Fibroblast of pulmonary artery (primary cell): Measurements from ENCODE around the gene HEMK1.

Experiments used
- DNase-seq: peaks from one replicate; pipeline ENCODE4 v3.0.0-alpha.2; 2010; ENCODE audit warnings: low read depth
- H3K4me3 ChIP-seq: replicated peaks from 2 replicates; pipeline ENCODE4 v1.5.1; 2011; ENCODE audit warnings: low read depth, mild to moderate bottlenecking, control low read depth, low read length, moderate library complexity
- TF ChIP-seq, protein P1 (sequence below): IDR thresholded peaks from 2 replicates; pipeline ENCODE4 v1.5.1; 2011; ENCODE audit warnings: mild to moderate bottlenecking, control low read depth, low read length, inconsistent platforms; ENCODE audit errors: missing control alignments

The HEMK1 gene

DNA sequence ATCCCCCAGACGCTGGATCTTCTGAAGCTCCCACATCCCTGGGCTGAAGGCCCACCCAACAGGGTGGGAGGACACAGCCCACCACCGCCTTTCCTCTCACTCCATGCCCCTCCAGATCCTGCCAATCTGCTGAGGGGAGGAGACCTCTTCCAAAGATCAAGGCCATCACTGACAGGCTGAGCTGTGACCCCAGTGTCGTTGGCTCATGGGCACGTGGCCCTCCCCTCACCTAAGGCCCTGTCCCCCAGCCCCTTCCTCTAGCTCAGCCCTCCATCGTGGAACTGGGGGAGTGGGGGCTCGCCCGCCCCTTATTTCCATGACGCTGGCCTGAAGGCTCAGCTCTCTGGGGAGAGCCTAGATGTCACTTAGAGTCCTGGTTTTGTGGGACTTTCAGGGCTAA lies 12.2 kb upstream of the HEMK1 start:
- H3K4me3 ChIP-seq = no peak overlapping the region
- TF ChIP-seq, protein P1, sequence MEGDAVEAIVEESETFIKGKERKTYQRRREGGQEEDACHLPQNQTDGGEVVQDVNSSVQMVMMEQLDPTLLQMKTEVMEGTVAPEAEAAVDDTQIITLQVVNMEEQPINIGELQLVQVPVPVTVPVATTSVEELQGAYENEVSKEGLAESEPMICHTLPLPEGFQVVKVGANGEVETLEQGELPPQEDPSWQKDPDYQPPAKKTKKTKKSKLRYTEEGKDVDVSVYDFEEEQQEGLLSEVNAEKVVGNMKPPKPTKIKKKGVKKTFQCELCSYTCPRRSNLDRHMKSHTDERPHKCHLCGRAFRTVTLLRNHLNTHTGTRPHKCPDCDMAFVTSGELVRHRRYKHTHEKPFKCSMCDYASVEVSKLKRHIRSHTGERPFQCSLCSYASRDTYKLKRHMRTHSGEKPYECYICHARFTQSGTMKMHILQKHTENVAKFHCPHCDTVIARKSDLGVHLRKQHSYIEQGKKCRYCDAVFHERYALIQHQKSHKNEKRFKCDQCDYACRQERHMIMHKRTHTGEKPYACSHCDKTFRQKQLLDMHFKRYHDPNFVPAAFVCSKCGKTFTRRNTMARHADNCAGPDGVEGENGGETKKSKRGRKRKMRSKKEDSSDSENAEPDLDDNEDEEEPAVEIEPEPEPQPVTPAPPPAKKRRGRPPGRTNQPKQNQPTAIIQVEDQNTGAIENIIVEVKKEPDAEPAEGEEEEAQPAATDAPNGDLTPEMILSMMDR = no peak
- no peak for DNase-seq

DNA sequence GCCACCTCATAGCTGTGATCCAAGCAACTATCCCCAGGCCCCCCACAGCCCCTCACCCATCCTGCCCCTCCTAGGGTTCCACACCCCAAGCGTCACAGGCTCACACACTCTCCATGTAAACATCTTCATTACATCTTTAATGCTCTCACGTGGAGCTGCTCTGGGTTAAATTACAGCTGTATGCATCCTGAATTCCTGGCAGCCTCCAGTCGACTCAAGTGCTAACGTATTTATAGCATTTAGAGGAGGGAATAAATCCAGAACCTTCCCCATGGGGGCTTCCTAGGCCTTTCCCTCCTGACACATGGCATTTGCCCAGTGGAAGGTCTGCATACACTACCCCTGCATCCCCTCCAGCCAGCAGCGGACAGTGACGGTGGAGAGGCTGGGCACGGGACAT lies 11.4 kb upstream of the HEMK1 start:
- TF ChIP-seq, protein P1 = no peak
- H3K4me3 ChIP-seq = no peak overlapping the region
- no peak for DNase-seq

- no peak for DNase-seq
- TF ChIP-seq, protein P1 = no peak
Measured at GRCh38 chr3:50559702-50560101, 9.6 kb upstream of the HEMK1 start.

DNA sequence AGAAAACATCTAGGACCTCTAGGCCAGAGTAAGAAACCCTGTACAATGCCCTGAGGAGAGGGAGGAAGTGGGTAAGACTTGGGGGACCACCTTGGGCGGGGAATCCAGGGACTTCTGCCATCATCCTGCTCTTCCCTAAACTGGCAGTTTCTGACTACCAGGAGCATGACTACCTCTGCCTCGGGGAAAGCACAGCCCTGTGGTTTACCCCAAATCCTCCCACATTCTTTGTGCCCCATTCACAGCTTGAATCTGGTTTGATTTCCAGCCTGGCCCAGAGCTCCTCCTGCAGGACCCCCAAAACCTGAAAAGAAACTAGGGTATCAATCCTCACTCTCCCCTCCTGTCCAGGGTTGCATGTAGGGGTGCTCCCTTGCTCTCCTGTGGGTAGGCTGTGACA lies 6.5 kb upstream of the HEMK1 start:
- TF ChIP-seq, protein P1 = no peak
- no peak overlapping the region for H3K4me3 ChIP-seq
- DNase-seq = peak; percentile 11

More at GRCh38 chr3:50559702-50560101, 9.6 kb upstream of the HEMK1 start:
- H3K4me3 ChIP-seq = no peak overlapping the region

GRCh38 chr3:50563867-50564266 lies 5.5 kb upstream of the HEMK1 start:
- no peak overlapping the region for H3K4me3 ChIP-seq
- no peak for DNase-seq
- TF ChIP-seq, protein P1 = no peak

DNA sequence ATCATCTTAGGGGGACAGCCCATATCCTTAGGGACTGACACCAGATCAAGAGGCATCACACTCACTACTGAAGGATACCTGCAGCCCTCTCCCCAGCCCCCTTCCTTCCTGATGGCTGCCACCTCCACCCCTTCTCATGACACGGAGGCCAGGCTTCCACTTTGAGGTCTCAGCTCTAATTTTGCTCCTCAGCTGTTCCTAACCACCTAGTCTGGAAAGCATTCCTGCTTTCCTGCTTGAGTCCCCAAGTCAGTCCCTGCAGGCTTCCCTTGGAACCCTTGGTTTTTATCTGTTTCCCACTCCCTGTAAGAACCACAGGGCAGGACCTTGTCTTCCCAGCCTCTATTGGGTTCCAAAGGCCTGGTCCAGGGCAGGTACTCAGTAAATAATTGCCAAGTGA lies 5.0 kb upstream of the HEMK1 start:
- no peak for DNase-seq
- H3K4me3 ChIP-seq = no peak overlapping the region
- TF ChIP-seq, protein P1 = no peak

- TF ChIP-seq, protein P1 = no peak
- H3K4me3 ChIP-seq = peak overlapping the region; percentile 57
- DNase-seq = no peak
Measured at GRCh38 chr3:50567011-50567385, 2.3 kb upstream of the HEMK1 start.
